ENCODE measurements around the gene UBA7.

- TF ChIP-seq CTCF (IDR thresholded peaks at IDR 0.05): no peak
- TF ChIP-seq POLR2AphosphoS5 (IDR thresholded peaks at IDR 0.05): no peak
Observed at GRCh38 chr3:49769926-49770325, 43.8 kb downstream of the UBA7 start.
